ENCODE results near the gene CPT1B.

GRCh38 chr22:50562523-50563412, 15.5 kb downstream of the CPT1B start, which contains the start of gene SYCE3:
- TF ChIP-seq CTCF (IDR thresholded peaks at IDR 0.05) (peak; percentile 92 to 99 (median 97)), POLR2AphosphoS5 (IDR thresholded peaks at IDR 0.05) (peak; percentile 95 to 99 (median 98))
